Mammary epithelial cell (primary cell): ENCODE measurements around the gene UBE2C.

Experiments
- CTCF ChIP-seq, 2 donors: IDR thresholded peaks in 1 of 2; conservative IDR thresholded peaks in 1 of 2; 2 replicates each; pipeline ENCODE4 v1.5.1; 2011 to 2012; ENCODE audit warnings: inconsistent platforms in 2 of 2, low read length in 2 of 2, mild to moderate bottlenecking in 2 of 2, control low read depth in 1 of 2, low read depth in 1 of 2; ENCODE audit not compliant: insufficient read depth in 1 of 2; ENCODE audit errors: extremely low read depth in 1 of 2
- EZH2 ChIP-seq: IDR thresholded peaks from 2 replicates; pipeline ENCODE4 v1.6.1; 2012; ENCODE audit warnings: low read length, inconsistent platforms, borderline replicate concordance

GRCh38 chr20:45788351-45788750 lies 24.1 kb upstream of the UBE2C start:
- no peak for TF ChIP-seq CTCF (conservative IDR thresholded peaks at IDR 0.05 in 1 of 2, IDR thresholded peaks at IDR 0.05 in 1 of 2; ENCODE audit: extremely low read depth in 1 of 2, insufficient read depth in 1 of 2, low read depth in 1 of 2, low read length in 2 of 2)
- TF ChIP-seq EZH2: no peak
